ENCODE results near the gene GREB1. TPM values are rescaled to one million over a fixed set of nuclear protein-coding genes. Genes with fewer than 3 reads are reported as not detected.

GREB1 gene
- total and polyA plus RNA-seq, 2 of the 13 experiments (the other 11 are each of a cell fraction or from before 2014, with no cell fraction given) = 31.3 to 61.2 TPM

DNA sequence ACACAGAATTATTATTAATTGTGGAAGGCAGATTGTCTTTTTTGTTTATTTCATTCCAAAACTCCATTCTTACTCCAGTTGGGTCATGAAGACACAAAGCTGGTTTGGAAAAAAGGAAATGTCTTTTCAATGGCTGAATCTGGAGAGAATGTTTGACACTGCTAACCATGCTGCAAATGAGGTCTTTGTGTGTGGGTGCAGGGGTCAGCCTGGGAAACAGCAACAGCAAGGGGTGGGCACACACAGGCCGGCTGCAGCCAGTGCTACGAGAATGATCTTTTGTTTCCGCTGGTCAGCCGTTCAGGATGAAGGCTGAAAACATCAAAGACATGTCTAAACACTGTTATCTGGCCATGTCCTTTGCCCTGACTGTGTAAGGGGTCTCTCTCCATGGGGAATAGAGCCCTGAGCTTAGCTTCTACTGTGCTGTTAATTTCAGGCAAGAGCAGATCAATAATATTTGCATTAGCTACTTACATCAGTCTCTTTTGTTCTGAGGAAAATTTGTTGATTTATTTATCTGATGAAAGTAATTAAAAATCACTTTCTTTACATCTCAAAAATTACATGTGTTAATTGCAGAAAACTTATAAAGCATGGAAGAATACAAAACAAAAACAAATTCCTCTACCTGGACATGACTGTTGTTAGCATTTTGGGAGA lies 34.6 kb upstream of the GREB1 start (continued):
- TF ChIP-seq SOX6 (IDR thresholded peaks at IDR 0.05) = no peak
- peak; percentile 100 for TF ChIP-seq SOX6 (CRISPR knock-in tag; IDR thresholded peaks at IDR 0.05)
- 0 out of 2 replicates have a peak, but pooled peaks have one; percentile 55 for TF ChIP-seq CHD2 (IDR thresholded peaks at IDR 0.05; ENCODE audit: low read depth, low read length)
- no peak for TF ChIP-seq ZNF496 (CRISPR knock-in tag; IDR thresholded peaks at IDR 0.05; ENCODE audit: insufficient replicate concordance)
- TF ChIP-seq, protein P1, sequence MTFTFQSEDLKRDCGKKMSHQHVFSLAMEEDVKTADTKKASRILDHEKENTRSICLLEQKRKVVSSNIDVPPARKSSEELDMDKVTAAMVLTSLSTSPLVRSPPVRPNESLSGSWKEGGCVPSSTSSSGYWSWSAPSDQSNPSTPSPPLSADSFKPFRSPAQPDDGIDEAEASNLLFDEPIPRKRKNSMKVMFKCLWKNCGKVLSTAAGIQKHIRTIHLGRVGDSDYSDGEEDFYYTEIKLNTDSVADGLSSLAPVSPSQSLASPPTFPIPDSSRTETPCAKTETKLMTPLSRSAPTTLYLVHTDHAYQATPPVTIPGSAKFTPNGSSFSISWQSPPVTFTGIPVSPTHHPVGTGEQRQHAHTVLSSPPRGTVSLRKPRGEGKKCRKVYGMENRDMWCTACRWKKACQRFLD (CRISPR knock-in tag; IDR thresholded peaks at IDR 0.05; ENCODE audit: borderline replicate concordance) = no peak
- peak; percentile 88 for TF ChIP-seq TBX3 (IDR thresholded peaks at IDR 0.05; ENCODE audit: borderline replicate concordance)
- no peak for TF ChIP-seq ZNF343 (CRISPR knock-in tag; IDR thresholded peaks at IDR 0.05)
- TF ChIP-seq NFRKB (IDR thresholded peaks at IDR 0.05) = peak; percentile 52; the same call in 1 of the 2 replicates
- peak; percentile 97 for TF ChIP-seq ZBTB38 (CRISPR knock-in tag; IDR thresholded peaks at IDR 0.05)
- TF ChIP-seq FOXO1 (CRISPR knock-in tag; IDR thresholded peaks at IDR 0.05) = peak; percentile 100
- TF ChIP-seq ZNF432 (CRISPR knock-in tag; IDR thresholded peaks at IDR 0.05; ENCODE audit: borderline replicate concordance) = no peak
- peak; percentile 87 for TF ChIP-seq CBX1 (IDR thresholded peaks at IDR 0.05; ENCODE audit: low read depth)
- TF ChIP-seq, protein P2, sequence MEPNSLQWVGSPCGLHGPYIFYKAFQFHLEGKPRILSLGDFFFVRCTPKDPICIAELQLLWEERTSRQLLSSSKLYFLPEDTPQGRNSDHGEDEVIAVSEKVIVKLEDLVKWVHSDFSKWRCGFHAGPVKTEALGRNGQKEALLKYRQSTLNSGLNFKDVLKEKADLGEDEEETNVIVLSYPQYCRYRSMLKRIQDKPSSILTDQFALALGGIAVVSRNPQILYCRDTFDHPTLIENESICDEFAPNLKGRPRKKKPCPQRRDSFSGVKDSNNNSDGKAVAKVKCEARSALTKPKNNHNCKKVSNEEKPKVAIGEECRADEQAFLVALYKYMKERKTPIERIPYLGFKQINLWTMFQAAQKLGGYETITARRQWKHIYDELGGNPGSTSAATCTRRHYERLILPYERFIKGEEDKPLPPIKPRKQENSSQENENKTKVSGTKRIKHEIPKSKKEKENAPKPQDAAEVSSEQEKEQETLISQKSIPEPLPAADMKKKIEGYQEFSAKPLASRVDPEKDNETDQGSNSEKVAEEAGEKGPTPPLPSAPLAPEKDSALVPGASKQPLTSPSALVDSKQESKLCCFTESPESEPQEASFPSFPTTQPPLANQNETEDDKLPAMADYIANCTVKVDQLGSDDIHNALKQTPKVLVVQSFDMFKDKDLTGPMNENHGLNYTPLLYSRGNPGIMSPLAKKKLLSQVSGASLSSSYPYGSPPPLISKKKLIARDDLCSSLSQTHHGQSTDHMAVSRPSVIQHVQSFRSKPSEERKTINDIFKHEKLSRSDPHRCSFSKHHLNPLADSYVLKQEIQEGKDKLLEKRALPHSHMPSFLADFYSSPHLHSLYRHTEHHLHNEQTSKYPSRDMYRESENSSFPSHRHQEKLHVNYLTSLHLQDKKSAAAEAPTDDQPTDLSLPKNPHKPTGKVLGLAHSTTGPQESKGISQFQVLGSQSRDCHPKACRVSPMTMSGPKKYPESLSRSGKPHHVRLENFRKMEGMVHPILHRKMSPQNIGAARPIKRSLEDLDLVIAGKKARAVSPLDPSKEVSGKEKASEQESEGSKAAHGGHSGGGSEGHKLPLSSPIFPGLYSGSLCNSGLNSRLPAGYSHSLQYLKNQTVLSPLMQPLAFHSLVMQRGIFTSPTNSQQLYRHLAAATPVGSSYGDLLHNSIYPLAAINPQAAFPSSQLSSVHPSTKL (CRISPR knock-in tag; IDR thresholded peaks at IDR 0.05) = peak; percentile 99
- TF ChIP-seq, protein P3, sequence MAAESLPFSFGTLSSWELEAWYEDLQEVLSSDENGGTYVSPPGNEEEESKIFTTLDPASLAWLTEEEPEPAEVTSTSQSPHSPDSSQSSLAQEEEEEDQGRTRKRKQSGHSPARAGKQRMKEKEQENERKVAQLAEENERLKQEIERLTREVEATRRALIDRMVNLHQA (CRISPR knock-in tag; IDR thresholded peaks at IDR 0.05) = no peak
- TF ChIP-seq, protein P4, sequence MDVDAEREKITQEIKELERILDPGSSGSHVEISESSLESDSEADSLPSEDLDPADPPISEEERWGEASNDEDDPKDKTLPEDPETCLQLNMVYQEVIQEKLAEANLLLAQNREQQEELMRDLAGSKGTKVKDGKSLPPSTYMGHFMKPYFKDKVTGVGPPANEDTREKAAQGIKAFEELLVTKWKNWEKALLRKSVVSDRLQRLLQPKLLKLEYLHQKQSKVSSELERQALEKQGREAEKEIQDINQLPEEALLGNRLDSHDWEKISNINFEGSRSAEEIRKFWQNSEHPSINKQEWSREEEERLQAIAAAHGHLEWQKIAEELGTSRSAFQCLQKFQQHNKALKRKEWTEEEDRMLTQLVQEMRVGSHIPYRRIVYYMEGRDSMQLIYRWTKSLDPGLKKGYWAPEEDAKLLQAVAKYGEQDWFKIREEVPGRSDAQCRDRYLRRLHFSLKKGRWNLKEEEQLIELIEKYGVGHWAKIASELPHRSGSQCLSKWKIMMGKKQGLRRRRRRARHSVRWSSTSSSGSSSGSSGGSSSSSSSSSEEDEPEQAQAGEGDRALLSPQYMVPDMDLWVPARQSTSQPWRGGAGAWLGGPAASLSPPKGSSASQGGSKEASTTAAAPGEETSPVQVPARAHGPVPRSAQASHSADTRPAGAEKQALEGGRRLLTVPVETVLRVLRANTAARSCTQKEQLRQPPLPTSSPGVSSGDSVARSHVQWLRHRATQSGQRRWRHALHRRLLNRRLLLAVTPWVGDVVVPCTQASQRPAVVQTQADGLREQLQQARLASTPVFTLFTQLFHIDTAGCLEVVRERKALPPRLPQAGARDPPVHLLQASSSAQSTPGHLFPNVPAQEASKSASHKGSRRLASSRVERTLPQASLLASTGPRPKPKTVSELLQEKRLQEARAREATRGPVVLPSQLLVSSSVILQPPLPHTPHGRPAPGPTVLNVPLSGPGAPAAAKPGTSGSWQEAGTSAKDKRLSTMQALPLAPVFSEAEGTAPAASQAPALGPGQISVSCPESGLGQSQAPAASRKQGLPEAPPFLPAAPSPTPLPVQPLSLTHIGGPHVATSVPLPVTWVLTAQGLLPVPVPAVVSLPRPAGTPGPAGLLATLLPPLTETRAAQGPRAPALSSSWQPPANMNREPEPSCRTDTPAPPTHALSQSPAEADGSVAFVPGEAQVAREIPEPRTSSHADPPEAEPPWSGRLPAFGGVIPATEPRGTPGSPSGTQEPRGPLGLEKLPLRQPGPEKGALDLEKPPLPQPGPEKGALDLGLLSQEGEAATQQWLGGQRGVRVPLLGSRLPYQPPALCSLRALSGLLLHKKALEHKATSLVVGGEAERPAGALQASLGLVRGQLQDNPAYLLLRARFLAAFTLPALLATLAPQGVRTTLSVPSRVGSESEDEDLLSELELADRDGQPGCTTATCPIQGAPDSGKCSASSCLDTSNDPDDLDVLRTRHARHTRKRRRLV (CRISPR knock-in tag; IDR thresholded peaks at IDR 0.05) = 0 out of 2 replicates have a peak, but pooled peaks have one; percentile 56
- TF ChIP-seq KAT8 (CRISPR knock-in tag; IDR thresholded peaks at IDR 0.05) = 0 out of 2 replicates have a peak, but pooled peaks have one; percentile 87
- TF ChIP-seq POLR2AphosphoS5 (IDR thresholded peaks at IDR 0.05; ENCODE audit: low read depth, low read length) = peak; percentile 96
- TF ChIP-seq KLF9 (CRISPR knock-in tag; IDR thresholded peaks at IDR 0.05; ENCODE audit: low read depth) = peak; percentile 45; the same call in 1 of the 2 replicates
- TF ChIP-seq CHCHD3 (CRISPR knock-in tag; IDR thresholded peaks at IDR 0.05) = no peak
- TF ChIP-seq NFYB (CRISPR knock-in tag; IDR thresholded peaks at IDR 0.05) = peak; percentile 58
- TF ChIP-seq NR2C2 (CRISPR knock-in tag; IDR thresholded peaks at IDR 0.05; ENCODE audit: borderline replicate concordance) = peak; percentile 93

Data from HepG2 (cell line).